HL-60 (cell line): ENCODE measurements around the gene TPI1.
"Not testable (repeated sequence)": the region's sequence is repeated elsewhere in the genome, so short reads cannot be mapped to it uniquely, and the experiment has no call there.

ENCODE experiments used
- DNase-seq, 2 experiments: peaks; one replicate each; pipeline ENCODE4 v3.0.0-alpha.2; 2010 to 2020; ENCODE audit warnings: low read depth in 1 of 2, low spot score in 1 of 2
- H3K27ac ChIP-seq: fragments of 250-450 bp; sonication (Bioruptor Pico); replicated peaks from 2 replicates; pipeline ENCODE4 v1.5.1; 2020; ENCODE audit warnings: mild to moderate bottlenecking, moderate library complexity
- H3K27me3 ChIP-seq: fragments of 250-450 bp; sonication (Bioruptor Pico); 2 replicates; pipeline ENCODE4 v1.5.1; 2021; ENCODE audit warnings: mild to moderate bottlenecking, moderate library complexity; ENCODE audit not compliant: insufficient read depth, poor library complexity, severe bottlenecking
- H3K4me3 ChIP-seq: replicated peaks from 2 replicates; pipeline ENCODE4 v1.5.1; 2011; ENCODE audit warnings: mild to moderate bottlenecking, control low read depth, low read length; ENCODE audit not compliant: insufficient read depth
- GABPA ChIP-seq: IDR thresholded peaks from 2 replicates; pipeline ENCODE4 v1.6.1; 2012; ENCODE audit warnings: low read depth
- POLR2AphosphoS5 ChIP-seq: IDR thresholded peaks from 2 replicates; pipeline ENCODE4 v1.6.1; 2012; ENCODE audit warnings: low read depth
- REST ChIP-seq: IDR thresholded peaks from 2 replicates; pipeline ENCODE4 v1.6.1; 2012; ENCODE audit warnings: low read depth; ENCODE audit not compliant: insufficient replicate concordance
- SPI1 ChIP-seq: IDR thresholded peaks from 2 replicates; pipeline ENCODE4 v1.6.1; 2012; ENCODE audit warnings: low read depth, mild to moderate bottlenecking, borderline replicate concordance
- TF ChIP-seq, protein P1 (sequence below): IDR thresholded peaks from one replicate; pipeline ENCODE4 v1.5.1; 2011; ENCODE audit warnings: low read length, control low read depth, inconsistent platforms; ENCODE audit not compliant: insufficient read depth

TPI1 gene

DNA sequence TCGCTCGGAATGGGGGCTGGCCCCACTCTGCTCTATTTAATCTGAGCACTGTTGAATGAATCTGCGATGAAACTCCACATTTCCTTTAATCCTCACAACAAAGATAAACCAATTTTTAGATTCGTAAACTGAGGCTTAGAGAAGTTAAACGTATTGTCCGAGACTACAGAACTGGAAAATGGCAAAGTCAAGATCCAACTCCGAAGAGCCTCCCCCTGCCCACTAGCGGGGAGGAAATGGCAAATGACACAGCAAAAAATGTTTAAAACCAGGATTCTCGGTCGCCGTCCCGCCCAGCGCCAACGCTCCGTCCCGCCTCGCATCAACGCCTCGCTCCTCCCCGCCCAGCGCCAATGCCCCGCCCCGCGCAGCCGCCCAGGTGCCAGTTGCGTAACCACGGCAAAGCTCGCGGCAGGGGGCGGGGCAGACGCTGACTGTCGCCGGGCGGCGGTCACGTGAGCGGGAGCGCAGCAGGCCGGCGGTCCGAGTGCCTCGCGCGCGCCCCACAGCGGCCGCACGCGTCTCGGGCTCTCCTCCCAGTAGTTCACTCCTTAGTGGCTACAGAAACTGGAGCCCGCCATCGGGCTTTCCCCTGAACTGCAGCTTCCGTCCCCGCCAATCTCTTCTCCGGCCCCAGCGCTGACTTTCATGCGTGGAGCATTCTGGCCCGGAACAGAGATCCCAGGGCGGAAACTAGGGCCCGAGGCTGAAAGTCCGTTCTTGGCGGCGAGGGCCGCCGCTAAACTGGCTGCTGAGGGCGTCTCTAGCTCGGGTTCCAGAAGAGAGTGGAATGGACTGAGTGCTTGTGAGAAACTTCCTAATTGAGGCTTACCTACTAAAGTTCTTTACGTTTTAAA lies 23.7 kb downstream of the TPI1 start:
- TF ChIP-seq, protein P1, sequence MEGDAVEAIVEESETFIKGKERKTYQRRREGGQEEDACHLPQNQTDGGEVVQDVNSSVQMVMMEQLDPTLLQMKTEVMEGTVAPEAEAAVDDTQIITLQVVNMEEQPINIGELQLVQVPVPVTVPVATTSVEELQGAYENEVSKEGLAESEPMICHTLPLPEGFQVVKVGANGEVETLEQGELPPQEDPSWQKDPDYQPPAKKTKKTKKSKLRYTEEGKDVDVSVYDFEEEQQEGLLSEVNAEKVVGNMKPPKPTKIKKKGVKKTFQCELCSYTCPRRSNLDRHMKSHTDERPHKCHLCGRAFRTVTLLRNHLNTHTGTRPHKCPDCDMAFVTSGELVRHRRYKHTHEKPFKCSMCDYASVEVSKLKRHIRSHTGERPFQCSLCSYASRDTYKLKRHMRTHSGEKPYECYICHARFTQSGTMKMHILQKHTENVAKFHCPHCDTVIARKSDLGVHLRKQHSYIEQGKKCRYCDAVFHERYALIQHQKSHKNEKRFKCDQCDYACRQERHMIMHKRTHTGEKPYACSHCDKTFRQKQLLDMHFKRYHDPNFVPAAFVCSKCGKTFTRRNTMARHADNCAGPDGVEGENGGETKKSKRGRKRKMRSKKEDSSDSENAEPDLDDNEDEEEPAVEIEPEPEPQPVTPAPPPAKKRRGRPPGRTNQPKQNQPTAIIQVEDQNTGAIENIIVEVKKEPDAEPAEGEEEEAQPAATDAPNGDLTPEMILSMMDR = peak; percentile 36
- peak; percentile 37; the same call in 1 of the 2 replicates for TF ChIP-seq SPI1
- TF ChIP-seq GABPA = 0 out of 2 replicates have a peak, but pooled peaks have one; percentile 6
- TF ChIP-seq REST = peak; percentile 48
- TF ChIP-seq POLR2AphosphoS5 = peak; percentile 49; the same call in 1 of the 2 replicates
- Histone ChIP-seq H3K4me3 (peak overlapping the region; percentile 30), H3K27me3 (no peaks in the 10 kb centered on the region), H3K27ac (peak overlapping the region; percentile 88)
- DNase-seq = peak; percentile 93 to 98

- H3K27me3 ChIP-seq = no peaks in the 10 kb centered on the region
- DNase-seq = no peak
- peak overlapping the region; percentile 30 for H3K4me3 ChIP-seq
- H3K27ac ChIP-seq = peak overlapping the region; percentile 88
- no peak for TF ChIP-seq REST
- TF ChIP-seq GABPA = no peak
- TF ChIP-seq, protein P1 = no peak
- no peak for TF ChIP-seq SPI1
- no peak for TF ChIP-seq POLR2AphosphoS5
These were observed 24.3 kb downstream of the TPI1 start for GRCh38 chr12:6891646-6892001.

DNA sequence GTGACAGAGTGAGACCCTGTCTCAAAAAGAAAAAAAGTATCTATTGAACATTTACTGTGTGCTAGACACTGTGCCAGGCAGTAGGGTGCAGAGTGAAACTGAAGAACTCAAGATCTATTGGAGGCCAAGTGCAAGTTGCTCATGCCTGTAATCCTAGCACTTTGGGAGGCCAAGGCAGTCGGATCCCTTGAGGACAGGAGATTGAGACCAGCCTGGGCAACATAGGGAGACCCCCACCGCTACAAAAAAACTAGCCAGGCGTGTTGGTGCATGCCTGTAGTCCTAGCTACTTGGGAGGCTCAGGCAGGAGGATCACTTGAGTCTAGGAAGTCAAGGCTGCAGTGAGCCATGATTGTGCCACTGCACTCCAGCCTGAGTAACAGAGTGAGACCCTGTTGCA lies 25.4 kb downstream of the TPI1 start:
- not testable (repeated sequence) for H3K27ac ChIP-seq, H3K4me3 ChIP-seq, H3K27me3 ChIP-seq, DNase-seq

GRCh38 chr12:6894321-6894720 lies 27.0 kb downstream of the TPI1 start:
- Histone ChIP-seq H3K4me3 (no peak overlapping the region), H3K27me3 (no peaks in the 10 kb centered on the region), H3K27ac (peak overlapping the region; percentile 55)
- TF ChIP-seq REST (no peak), GABPA (no peak), POLR2AphosphoS5 (no peak), SPI1 (no peak; the same call in 1 of the 2 replicates)
- TF ChIP-seq, protein P1 = no peak
- DNase-seq = peak in 1 of 2 experiments; percentile 66
